ENCODE data around the gene PES1. TPM values are rescaled to one million over a fixed set of nuclear protein-coding genes. Genes with fewer than 3 reads are reported as not detected.
"Not testable (repeated sequence)": the region's sequence is repeated elsewhere in the genome, so short reads cannot be mapped to it uniquely, and the experiment has no call there.

PES1 gene
- polyA plus RNA-seq, 1 donor = 73.1 TPM

DNA sequence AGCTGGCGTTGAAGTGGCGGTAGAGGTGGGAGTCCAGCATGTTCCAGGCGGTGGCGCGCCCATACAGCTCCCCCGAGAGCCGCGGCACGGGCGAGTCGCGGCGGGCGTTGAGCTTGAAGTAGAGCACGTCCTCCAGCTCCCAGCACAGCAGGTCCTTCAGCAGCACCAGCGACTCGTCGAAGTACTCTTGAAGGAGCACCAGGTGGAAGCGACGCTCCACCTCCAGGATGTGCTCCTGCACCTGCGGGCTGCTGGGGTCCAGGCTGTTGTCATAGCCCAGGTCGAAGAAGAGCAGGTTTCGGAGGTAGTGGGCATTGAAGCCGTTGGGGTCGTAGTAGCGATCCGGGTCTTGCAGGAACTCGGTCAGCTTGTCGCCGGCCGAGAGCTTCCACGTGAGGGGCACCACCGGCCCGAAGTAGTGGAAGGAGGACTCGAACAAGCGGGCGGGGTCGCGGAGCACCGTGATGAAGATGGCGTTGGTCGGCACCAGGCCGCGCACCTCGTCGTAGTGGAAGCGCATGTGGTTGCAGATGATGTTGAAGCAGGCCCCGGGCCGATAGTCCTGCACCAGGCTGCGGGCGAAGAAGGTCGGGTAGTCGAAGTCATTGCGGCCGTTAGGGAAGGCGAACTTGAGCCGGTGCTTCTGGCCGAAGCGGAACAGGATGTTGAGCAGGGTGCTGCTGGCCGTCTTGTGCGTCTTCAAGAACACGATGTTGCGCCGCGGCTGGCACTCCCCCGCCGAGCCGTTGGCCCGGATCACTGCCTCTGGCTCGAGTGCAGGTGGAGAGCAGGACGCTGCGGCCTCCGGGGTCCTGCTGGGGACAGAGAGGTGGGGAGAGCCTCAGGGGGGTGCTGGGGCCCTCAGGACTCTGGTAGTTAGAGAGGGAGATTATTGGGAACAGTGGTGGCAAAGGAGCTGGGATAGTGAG is 36.2 kb downstream of the PES1 start:
- DNase-seq = no peak

DNA sequence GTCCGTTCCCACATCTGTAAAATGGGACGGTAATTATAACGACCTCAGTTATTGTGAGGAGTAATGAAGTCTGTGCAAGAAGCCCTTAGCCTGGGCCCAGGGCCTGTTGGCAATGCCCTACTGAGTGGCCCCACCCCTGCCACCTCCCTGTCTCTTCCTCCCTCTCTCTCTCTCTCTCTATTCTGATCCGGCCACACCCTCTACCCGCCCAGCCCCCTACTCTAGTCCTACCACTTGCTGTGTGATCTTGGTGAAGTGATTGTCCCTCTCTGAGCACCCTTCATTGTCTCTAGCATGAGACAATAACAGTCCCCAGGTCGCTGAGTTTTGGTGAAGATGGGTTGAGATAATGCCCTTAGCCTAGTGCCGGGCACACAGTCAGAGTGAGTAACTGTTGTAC is 37.7 kb downstream of the PES1 start:
- DNase-seq = no peak

DNA sequence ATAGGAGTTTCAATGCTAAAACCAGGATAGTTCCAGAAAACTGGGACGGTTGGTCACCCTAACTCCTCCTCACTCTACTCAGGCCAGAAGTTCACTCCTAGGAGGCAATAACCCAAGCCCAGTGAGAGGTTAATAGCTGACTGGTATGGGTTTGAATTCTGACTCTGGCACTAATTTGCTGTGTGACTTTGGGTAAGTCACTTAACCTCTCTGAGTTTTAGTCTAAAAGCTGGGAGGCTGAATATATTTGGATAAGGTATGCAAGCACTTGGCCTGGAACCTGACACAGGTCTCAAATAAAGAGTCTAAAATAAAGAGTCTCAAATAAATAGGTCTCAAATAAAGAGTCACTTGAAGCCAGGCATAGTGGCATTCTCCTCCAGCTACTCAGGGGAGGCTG is 39.0 kb downstream of the PES1 start:
- DNase-seq = no peak

DNA sequence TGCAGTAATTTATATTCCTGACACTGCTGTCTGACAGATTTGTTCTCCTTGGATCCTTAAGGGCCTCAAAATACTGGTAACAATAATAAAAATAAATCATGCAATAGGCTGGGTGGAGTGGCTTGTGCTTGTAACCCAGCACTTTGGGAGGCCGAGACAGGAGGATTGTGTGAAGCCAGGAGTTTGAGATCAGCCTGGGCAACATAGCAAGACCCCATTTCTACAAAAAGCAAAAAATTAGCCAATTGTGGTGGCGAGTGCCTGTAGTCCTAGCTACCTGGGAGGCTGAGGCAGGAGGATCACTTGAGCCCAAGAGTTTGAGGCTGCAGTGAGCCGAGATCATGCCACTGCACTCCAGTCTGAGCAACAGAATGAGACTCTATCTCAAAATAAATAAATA is 39.9 kb downstream of the PES1 start:
- DNase-seq = not testable (repeated sequence)

DNA sequence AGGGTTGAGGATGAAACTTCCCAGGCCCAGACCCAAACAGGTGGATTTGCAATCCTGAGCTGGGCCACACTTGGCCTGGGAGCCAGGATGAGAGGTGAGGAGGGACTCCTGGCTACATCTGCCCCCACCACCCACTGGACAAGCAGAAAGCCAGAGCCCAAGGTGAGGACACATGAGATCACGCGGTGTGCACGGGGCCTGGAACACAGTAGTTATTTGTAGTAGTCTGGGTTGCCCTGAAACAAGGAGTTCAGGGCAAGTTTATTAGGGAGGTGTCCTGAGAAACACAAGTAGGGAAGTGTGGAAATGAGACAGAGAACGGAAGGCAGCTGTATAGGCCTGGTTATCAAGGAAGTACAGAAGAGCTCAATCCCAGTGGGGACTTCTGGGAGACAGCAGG is 44.5 kb downstream of the PES1 start:
- no peak for DNase-seq

DNA sequence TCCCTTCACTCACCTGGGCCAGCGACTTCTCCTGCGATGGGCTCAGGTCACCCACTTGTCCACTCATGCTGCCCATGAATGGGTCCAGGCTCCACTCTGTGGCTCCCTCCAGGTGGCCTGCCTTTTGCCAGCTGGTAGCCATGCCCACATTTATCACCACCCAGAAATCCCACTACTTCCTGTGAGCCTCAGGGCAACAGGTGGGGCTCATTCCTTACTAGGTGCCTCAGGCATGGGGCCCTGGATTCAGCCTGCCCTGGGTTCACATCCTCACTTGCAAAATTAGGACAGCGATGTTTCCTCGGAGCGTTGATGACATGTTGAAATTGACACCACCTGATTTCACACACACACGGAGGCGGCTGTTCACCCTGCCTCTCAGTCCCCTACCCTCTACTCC is 45.1 kb downstream of the PES1 start, which contains the start of gene SEC14L6:
SEC14L6 (minus strand) TSS at position 126 of the 400 bp plus-strand sequence; CDS start at position 67, 59 bp downstream.
- no peak for DNase-seq

DNA sequence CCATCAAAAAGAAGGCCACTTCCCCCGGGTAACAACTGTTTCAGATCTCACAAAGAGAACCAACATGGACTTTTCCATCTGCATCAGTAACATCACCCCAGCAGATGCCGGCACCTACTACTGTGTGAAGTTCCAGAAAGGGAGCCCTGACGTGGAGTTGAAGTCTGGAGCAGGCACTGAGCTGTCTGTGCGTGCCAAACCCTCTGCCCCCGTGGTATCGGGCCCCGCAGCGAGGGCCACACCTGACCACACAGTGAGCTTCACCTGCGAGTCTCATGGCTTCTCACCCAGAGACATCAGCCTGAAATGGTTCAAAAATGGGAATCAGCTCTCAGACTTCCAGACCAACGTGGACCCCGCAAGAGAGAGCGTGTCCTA is 48.9 kb downstream of the PES1 start:
- no peak for DNase-seq

DNA sequence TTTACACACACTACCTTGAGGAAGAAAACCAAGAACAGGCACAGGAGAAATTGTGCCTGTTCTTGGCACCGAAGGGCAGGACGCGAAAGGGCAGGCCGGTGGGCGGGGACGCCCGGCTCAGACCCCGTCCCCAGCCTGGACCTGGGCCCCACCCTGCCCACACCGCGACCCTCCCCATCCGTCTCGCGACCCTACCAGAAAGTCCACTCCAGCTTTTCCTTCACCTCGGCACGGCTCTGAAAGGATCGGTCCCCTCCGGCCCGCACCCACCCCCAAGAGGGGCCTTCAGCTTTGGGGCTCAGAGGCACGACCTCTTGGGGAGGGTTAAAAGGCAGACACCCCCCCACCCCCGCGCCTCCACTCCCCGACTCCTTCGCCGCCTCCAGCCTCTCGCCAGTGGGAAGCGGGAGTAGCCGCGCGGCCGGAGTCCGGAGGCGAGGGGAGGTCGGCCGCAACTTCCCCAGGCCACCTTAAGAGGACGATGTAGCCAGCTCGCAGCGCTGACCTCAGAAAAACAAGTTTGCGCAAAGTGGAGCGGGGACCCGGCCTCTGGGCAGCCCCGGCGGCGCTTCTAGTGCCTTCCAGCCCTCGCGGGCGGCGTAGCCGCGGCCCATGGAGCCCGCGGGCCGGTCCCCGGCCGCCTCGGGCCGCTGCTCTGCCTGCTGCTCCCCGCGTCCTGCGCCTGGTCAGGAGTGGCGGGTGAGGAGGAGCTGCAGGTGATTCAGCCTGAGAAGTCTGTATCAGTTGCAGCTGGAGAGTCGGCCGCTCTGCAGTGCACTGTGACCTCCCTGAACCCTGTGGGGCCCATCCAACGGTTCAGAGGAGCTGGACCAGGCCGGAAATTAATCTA is 49.5 kb downstream of the PES1 start:
- no peak for DNase-seq

DNA sequence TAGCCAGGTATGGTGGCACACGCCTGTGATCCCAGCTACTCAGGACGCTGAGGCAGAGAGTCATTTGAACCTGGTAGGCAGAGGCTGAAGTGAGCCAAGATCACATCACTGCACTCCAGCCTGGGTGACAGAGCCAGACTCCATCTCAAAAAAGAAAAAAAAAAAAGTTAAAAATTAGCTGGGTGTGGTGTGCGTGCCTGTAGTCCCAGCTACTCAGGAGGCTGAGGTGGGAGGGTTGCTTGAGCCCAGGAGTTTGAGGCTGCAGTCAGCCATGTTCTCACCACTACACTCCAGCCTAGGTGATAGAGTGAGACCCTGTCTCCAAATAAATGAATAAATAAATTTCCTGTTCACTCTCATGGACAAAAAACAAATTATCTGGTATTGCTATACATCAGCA is 50.2 kb downstream of the PES1 start:
- not testable (repeated sequence) for DNase-seq

DNA sequence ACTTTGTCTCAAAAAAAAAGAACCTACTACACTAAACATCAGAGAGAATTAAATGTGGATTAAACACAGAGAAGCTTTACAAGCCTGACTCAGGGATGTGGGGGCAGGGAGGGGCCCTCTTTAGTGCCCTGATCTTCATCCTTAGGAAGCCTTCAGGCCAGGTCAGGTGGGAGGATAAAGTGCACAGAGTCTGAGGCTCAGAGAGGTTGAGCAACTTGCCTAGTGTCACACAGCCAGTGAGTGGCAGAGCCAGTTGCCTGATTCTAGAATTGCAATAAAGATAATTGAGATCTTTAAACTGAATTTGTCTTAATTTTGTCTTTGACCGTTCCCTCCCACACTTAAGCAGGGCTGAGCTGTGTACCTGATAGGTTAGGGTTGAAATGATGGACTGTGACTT is 52.3 kb downstream of the PES1 start:
- DNase-seq = no peak

DNA sequence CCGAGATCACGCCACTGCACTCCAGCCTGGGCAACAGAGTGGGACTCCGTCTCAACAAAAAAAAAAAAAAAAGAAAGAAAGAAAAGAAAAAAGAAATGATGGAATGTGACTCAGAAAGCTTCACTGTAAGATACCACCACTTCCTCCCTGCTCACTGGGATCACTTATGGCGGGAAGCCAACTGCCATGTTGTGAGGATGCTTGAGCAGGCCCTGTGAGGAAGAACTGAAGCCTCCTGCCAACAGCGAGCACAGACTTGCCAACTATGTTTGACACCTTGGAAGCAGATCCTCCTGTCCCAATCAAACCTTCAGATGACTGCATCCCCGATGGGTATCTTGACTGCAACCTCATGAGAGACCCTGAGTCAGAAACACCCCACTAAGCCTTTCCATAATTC is 53.4 kb downstream of the PES1 start:
- no peak for DNase-seq

DNA sequence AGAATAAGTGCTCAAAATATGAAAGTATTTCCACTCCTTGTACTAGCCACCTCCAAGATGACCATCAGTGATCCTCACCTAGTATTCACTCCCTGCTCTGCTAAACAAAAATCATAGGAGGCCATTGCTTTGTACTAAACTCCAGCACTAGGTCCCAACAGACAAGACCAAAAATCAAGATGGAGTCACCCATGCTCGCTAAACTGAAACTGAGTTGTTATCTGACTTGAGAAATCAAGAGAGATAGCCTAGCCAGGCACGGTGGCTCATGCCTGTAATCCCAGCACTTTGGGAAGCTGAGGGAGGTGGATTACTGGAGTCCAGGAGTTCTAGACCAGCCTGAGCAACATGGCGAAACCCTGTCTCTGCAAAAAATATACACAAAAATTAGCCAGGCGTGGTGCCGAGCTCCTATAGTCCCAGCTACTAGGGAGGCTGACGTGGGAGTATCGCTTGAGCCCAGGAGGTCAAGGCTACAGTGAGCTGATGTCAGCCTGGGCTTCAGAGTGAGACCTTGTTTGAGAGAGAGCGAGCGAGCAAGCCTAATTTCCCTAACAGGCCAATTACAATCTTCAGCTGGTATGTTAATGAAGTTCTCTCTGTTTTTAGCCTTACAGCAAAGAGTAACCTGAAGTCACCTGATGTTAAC is 54.5 kb downstream of the PES1 start:
- no peak for DNase-seq

DNA sequence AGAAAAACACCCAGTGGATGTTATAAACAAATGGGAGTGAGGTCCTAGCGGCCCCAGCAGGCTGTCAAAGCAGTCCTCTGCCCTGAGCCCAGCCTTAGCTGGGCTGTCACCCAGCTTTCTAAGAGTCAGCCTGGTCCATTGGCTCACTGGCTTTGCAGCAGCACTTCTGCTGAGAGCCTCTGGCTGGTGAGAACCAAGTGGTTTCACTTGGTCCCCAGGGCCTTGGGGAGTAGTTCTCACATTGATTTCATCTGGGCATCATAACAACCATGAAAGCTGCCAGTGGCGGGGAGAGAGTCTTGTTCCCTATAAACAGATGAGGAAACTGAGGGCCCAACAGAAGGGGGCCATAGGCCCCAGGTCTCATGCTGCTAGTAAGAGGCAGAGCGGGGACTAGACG is 56.5 kb downstream of the PES1 start:
- DNase-seq = no peak

DNA sequence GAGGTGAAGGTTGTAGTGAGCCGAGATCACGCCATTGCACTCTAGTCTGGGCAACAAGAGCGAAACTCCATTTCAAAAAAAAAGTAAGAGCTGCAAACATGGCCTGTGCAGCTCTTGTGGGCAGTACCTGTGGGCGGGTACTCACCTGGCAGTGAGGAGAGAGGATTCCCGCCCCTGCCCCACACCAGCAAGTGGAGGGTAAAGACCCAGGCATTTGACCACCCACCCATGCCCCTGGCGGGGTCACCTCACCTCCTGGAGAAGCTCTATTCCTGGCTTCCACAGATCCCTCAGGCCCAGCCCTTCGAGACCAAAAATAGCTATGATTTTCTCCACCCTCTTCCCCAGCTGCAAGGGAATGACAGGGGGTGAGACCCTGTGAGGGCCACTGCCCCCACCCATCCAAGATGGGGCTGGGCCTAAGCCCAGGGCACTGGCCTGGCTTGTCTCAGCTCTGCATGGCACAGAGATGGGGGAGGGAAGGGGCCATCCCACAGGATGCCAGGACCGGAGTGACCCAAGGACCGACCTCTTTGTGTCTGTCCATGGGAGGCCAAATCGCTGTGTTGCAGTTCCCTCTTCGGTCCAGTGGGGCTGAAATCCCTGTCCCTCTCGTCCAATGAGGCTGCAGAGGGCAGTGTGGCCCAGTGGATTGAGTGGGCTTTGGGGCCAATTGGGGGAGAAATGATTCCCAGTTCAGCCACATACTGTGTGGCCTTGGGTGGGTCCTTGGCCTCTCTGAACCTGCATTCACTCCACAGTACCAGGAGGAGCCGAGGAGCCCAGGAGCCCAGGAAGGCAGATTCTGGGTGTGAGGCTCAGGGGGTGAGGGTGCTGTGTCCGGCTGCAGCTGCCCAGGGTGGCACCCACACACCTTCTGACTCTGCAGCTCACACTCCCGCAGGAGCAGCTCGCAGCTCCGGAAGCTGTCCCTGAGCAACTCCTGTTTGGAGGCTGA is 59.8 kb downstream of the PES1 start:
- no peak for DNase-seq

DNA sequence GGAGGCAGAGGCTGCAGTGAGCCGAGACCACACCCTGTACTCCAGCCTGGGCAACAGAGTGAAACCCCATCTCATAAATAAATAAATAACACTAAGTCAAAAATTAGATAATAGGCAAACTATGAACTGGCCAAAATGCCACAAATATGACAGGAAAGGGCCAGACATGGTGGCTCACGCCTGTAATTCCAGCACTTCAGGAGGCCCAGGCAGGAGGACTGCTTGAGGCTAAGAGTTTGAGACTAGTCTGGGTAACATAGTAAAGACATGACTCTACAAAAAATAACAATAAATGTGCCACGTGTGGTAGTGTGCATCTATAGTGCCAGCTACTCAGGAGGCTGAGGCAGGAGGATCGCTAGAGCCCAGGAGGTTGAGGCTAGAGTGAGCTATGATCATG is 65.1 kb downstream of the PES1 start:
- DNase-seq = no peak

Other genes starting within 250 kb of the PES1 start
- 134 TPM for gene SF3A1, start 235.0 kb downstream of the PES1 start, polyA plus RNA-seq (ENCODE audit: insufficient read length)
- 5.5 TPM for gene CCDC157, start 234.9 kb downstream of the PES1 start, polyA plus RNA-seq (ENCODE audit: insufficient read length)
- gene RNF215, start 204.5 kb downstream of the PES1 start, polyA plus RNA-seq (ENCODE audit: insufficient read length) = 22.2 TPM
- 7.0 TPM for gene SEC14L2, start 194.9 kb downstream of the PES1 start, polyA plus RNA-seq (ENCODE audit: insufficient read length)
- gene MTFP1, start 166.1 kb downstream of the PES1 start, polyA plus RNA-seq (ENCODE audit: insufficient read length) = 7.8 TPM
- gene SEC14L3, start 119.9 kb downstream of the PES1 start, polyA plus RNA-seq (ENCODE audit: insufficient read length) = not detected
- 1.1 TPM for gene SEC14L4, start 86.2 kb downstream of the PES1 start, polyA plus RNA-seq (ENCODE audit: insufficient read length)
- 11.4 TPM for gene SEC14L6, start 45.2 kb downstream of the PES1 start, polyA plus RNA-seq (ENCODE audit: insufficient read length)
- 23.8 TPM for gene GAL3ST1, start 17.2 kb downstream of the PES1 start, polyA plus RNA-seq (ENCODE audit: insufficient read length)
- 65.2 TPM for gene TCN2, start 15.3 kb upstream of the PES1 start, polyA plus RNA-seq (ENCODE audit: insufficient read length)
- 1.3 TPM for gene SLC35E4, start 43.9 kb upstream of the PES1 start, polyA plus RNA-seq (ENCODE audit: insufficient read length)
- 10.3 TPM for gene DUSP18, start 76.0 kb upstream of the PES1 start, polyA plus RNA-seq (ENCODE audit: insufficient read length)
- 5.5 TPM for gene OSBP2, start 103.0 kb upstream of the PES1 start, polyA plus RNA-seq (ENCODE audit: insufficient read length)

Measured in left kidney (tissue), 2 donors.